Neural cell (in vitro differentiated cells): ENCODE data around the gene LRRC9. TPM values are rescaled to one million over a fixed set of nuclear protein-coding genes. Genes with fewer than 3 reads are reported as not detected.
"Not testable (repeated sequence)": the region's sequence is repeated elsewhere in the genome, so short reads cannot be mapped to it uniquely, and the experiment has no call there.

ENCODE experiments used
- H2AFZ ChIP-seq: fragments of 200-600, 300-800 bp; sonication (generic), shearing (Covaris generic); 2 replicates; pipeline ENCODE4 v1.6.0; 2014; ENCODE audit warnings: low read depth, mild to moderate bottlenecking, antibody characterized with exemption, low read length, moderate library complexity
- H3F3A ChIP-seq: fragments of 200-600 bp; shearing (Covaris generic); 2 replicates; pipeline ENCODE4 v1.6.1; 2016; ENCODE audit warnings: mild to moderate bottlenecking, moderate library complexity, mixed read lengths, antibody characterized with exemption, low read length; ENCODE audit not compliant: insufficient read depth, poor library complexity, severe bottlenecking
- H3K27ac ChIP-seq: fragments of 200-600, 300-800 bp; sonication (generic), shearing (Covaris generic); 2 replicates; pipeline ENCODE4 v1.5.1; 2014; ENCODE audit warnings: mild to moderate bottlenecking, low read length, moderate library complexity
- H3K27me3 ChIP-seq: fragments of 300-800, 200-600 bp; sonication (generic), shearing (Covaris generic); 2 replicates; pipeline ENCODE4 v1.6.0; 2014; ENCODE audit warnings: mild to moderate bottlenecking, low read depth, low read length, moderate library complexity; ENCODE audit not compliant: insufficient read depth
- H3K36me3 ChIP-seq: fragments of 300-800, 200-600 bp; sonication (generic), shearing (Covaris generic); 2 replicates; pipeline ENCODE4 v1.5.1; 2014; ENCODE audit warnings: mild to moderate bottlenecking, antibody characterized with exemption, low read length, moderate library complexity; ENCODE audit not compliant: insufficient read depth
- H3K4me2 ChIP-seq: fragments of 300-800, 200-600 bp; sonication (generic), shearing (Covaris generic); 2 replicates; pipeline ENCODE4 v1.6.0; 2014; ENCODE audit warnings: mild to moderate bottlenecking, low read length
- H3K4me3 ChIP-seq: fragments of 300-800, 200-600 bp; sonication (generic), shearing (Covaris generic); 2 replicates; pipeline ENCODE4 v1.5.1; 2014; ENCODE audit warnings: mild to moderate bottlenecking, low read length, moderate library complexity
- H3K79me2 ChIP-seq: fragments of 200-600 bp; shearing (Covaris generic); replicated peaks from 2 replicates; pipeline ENCODE4 v1.6.0; 2014; ENCODE audit warnings: mild to moderate bottlenecking, low read length, moderate library complexity; ENCODE audit not compliant: insufficient read depth
- H3K9ac ChIP-seq: fragments of 300-800, 200-600 bp; sonication (generic), shearing (Covaris generic); 2 replicates; pipeline ENCODE4 v1.6.1; 2016; ENCODE audit warnings: mild to moderate bottlenecking, low read length, mixed read lengths
- H3K9me2 ChIP-seq: fragments of 200-600 bp; shearing (Covaris generic); 2 replicates; pipeline ENCODE4 v1.6.1; 2016; ENCODE audit warnings: mild to moderate bottlenecking, low read length, mixed read lengths; ENCODE audit not compliant: insufficient read depth
- H3K9me3 ChIP-seq: fragments of 200-600, 300-800 bp; sonication (generic), shearing (Covaris generic); 2 replicates; pipeline ENCODE4 v1.6.1; 2016; ENCODE audit warnings: mild to moderate bottlenecking, mixed run types, low read length, moderate library complexity, mixed read lengths
- H4K20me1 ChIP-seq: fragments of 200-600 bp; shearing (Covaris generic); 2 replicates; pipeline ENCODE4 v1.6.1; 2016; ENCODE audit warnings: mild to moderate bottlenecking, mixed run types; ENCODE audit not compliant: insufficient read depth
- EP300 ChIP-seq: fragments of 450-650 bp; conservative IDR thresholded peaks from 2 replicates; pipeline ENCODE4 v1.6.1; 2014; ENCODE audit warnings: antibody characterized with exemption, mild to moderate bottlenecking, moderate library complexity; ENCODE audit not compliant: poor library complexity, severe bottlenecking
- EZH2 ChIP-seq: fragments of 200-600, 300-800 bp; shearing (Covaris generic), sonication (generic); IDR thresholded peaks from 2 replicates; pipeline ENCODE4 v1.6.1; 2014; ENCODE audit warnings: antibody characterized with exemption, low read length, borderline replicate concordance, mild to moderate bottlenecking; ENCODE audit not compliant: insufficient read depth, poor library complexity, severe bottlenecking
- MXI1 ChIP-seq: fragments of 450-650 bp; conservative IDR thresholded peaks from 2 replicates; pipeline ENCODE4 v1.6.1; 2014; ENCODE audit warnings: antibody characterized with exemption, mild to moderate bottlenecking; ENCODE audit not compliant: poor library complexity, severe bottlenecking
- POLR2AphosphoS5 ChIP-seq: IDR thresholded peaks from 2 replicates; pipeline ENCODE4 v1.6.1; 2012
- RAD21 ChIP-seq: fragments of 450-650 bp; conservative IDR thresholded peaks from 2 replicates; pipeline ENCODE4 v1.6.1; 2014; ENCODE audit warnings: antibody characterized with exemption, mild to moderate bottlenecking, moderate library complexity
- SMC3 ChIP-seq: fragments of 450-650 bp; conservative IDR thresholded peaks from 2 replicates; pipeline ENCODE4 v1.6.1; 2014; ENCODE audit warnings: antibody characterized with exemption, mild to moderate bottlenecking, moderate library complexity; ENCODE audit not compliant: poor library complexity
- TAF1 ChIP-seq: IDR thresholded peaks from 2 replicates; pipeline ENCODE4 v1.6.1; 2012; ENCODE audit warnings: low read depth
- polyA plus RNA-seq: library from polyadenylated mRNA; depleted of rRNA; stranded (reverse); fragments of >200 nt; gene quantifications from 2 replicates; pipeline ENCODE4 v1.2.3, GENCODE V29; 2014
- TF ChIP-seq, protein P1 (sequence below): fragments of 450-650 bp; IDR thresholded peaks from 2 replicates; pipeline ENCODE4 v1.5.1; 2014; ENCODE audit warnings: antibody characterized with exemption, mild to moderate bottlenecking, moderate library complexity; ENCODE audit not compliant: poor library complexity, severe bottlenecking
- TF ChIP-seq, protein P2 (sequence below): IDR thresholded peaks from 2 replicates; pipeline ENCODE4 v1.6.1; 2012; ENCODE audit warnings: borderline replicate concordance

LRRC9 gene
- polyA plus RNA-seq, 1 donor from 2014 or later: 1.3 TPM

DNA sequence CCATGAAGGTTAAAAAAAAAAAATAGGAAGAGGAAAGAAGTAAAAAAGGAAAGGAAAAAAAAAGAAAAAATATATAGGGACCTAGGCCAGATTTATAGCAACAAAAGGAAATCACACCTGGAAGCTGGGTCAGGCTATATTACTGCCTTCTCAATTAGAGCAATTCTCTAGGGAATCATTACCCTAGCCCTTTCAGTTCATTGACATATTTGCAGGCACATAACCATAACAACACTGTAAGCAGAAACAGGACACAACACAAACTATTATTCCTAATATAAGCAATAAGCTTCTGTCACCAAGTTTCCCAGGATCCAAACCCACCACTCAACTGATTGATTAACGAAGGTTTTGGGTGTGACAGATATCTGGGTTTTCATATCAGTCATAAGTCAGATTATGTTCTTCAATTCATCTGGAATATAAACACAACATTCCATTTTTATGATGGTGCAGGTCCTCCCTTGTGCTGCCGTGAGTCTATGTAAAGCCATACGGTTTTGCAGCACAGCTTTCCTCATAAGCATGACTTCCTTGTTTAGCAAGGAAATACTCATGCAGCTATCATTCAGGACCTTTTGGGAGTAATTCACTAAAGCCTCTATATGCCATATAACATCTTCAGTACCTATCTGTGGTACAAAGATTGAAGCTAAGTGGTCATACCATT is 176.0 kb downstream of the LRRC9 start:
- no peak overlapping the region for H3K4me3 ChIP-seq
- H3K9ac ChIP-seq: no peak overlapping the region
- H3F3A ChIP-seq: no peaks in the 10 kb centered on the region
- no peaks in the 10 kb centered on the region for H3K9me2 ChIP-seq
- no peaks in the 10 kb centered on the region for H3K36me3 ChIP-seq
- no peak for TF ChIP-seq SMC3
- TF ChIP-seq MXI1: no peak
- no peak for TF ChIP-seq TAF1
- TF ChIP-seq RAD21: no peak
- TF ChIP-seq, protein P1, sequence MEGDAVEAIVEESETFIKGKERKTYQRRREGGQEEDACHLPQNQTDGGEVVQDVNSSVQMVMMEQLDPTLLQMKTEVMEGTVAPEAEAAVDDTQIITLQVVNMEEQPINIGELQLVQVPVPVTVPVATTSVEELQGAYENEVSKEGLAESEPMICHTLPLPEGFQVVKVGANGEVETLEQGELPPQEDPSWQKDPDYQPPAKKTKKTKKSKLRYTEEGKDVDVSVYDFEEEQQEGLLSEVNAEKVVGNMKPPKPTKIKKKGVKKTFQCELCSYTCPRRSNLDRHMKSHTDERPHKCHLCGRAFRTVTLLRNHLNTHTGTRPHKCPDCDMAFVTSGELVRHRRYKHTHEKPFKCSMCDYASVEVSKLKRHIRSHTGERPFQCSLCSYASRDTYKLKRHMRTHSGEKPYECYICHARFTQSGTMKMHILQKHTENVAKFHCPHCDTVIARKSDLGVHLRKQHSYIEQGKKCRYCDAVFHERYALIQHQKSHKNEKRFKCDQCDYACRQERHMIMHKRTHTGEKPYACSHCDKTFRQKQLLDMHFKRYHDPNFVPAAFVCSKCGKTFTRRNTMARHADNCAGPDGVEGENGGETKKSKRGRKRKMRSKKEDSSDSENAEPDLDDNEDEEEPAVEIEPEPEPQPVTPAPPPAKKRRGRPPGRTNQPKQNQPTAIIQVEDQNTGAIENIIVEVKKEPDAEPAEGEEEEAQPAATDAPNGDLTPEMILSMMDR: no peak
- no peak for TF ChIP-seq POLR2AphosphoS5
- TF ChIP-seq, protein P2, sequence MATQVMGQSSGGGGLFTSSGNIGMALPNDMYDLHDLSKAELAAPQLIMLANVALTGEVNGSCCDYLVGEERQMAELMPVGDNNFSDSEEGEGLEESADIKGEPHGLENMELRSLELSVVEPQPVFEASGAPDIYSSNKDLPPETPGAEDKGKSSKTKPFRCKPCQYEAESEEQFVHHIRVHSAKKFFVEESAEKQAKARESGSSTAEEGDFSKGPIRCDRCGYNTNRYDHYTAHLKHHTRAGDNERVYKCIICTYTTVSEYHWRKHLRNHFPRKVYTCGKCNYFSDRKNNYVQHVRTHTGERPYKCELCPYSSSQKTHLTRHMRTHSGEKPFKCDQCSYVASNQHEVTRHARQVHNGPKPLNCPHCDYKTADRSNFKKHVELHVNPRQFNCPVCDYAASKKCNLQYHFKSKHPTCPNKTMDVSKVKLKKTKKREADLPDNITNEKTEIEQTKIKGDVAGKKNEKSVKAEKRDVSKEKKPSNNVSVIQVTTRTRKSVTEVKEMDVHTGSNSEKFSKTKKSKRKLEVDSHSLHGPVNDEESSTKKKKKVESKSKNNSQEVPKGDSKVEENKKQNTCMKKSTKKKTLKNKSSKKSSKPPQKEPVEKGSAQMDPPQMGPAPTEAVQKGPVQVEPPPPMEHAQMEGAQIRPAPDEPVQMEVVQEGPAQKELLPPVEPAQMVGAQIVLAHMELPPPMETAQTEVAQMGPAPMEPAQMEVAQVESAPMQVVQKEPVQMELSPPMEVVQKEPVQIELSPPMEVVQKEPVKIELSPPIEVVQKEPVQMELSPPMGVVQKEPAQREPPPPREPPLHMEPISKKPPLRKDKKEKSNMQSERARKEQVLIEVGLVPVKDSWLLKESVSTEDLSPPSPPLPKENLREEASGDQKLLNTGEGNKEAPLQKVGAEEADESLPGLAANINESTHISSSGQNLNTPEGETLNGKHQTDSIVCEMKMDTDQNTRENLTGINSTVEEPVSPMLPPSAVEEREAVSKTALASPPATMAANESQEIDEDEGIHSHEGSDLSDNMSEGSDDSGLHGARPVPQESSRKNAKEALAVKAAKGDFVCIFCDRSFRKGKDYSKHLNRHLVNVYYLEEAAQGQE: no peak
- no peak for TF ChIP-seq EP300
- TF ChIP-seq EZH2: no peak
- H3K4me2 ChIP-seq: no peak overlapping the region
- no peaks in the 10 kb centered on the region for H3K27me3 ChIP-seq
- no peak overlapping the region for H3K27ac ChIP-seq
- H3K79me2 ChIP-seq: peaks cover 81% of the 10 kb centered on the region
- H3K9me3 ChIP-seq: no peaks in the 10 kb centered on the region
- no peak overlapping the region for H2AFZ ChIP-seq
- no peaks in the 10 kb centered on the region for H4K20me1 ChIP-seq

DNA sequence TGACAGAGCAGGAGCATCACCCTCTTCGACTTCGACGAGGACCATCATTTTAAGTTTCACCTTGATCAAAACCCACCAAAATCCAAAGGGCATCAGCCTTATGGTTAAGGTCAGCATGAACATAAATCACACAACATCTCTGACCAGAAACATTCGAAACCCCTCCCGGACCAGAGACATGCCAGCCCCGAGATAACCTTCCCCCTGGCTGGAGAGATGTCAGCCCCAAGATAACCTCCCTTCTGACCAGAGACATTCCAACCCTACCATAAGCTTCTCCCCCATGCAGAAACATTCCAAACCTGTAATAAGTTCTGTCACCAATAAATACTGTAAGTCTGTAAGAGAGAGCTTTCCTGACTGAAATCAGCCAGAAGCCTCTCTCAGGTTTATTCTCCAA is 178.0 kb downstream of the LRRC9 start:
- Histone ChIP-seq H3K4me3 (no peak overlapping the region), H3K27me3 (no peaks in the 10 kb centered on the region), H3K36me3 (no peaks in the 10 kb centered on the region), H3K9me2 (no peaks in the 10 kb centered on the region), H3K79me2 (peaks cover 93% of the 10 kb centered on the region), H3K4me2 (no peak overlapping the region), H4K20me1 (no peaks in the 10 kb centered on the region), H2AFZ (no peak overlapping the region), H3F3A (no peaks in the 10 kb centered on the region), H3K27ac (no peak overlapping the region), H3K9me3 (no peaks in the 10 kb centered on the region), H3K9ac (no peak overlapping the region)
- TF ChIP-seq POLR2AphosphoS5 (no peak), TAF1 (no peak), RAD21 (no peak), MXI1 (no peak), EZH2 (no peak), EP300 (no peak), SMC3 (no peak)
- TF ChIP-seq, protein P2: no peak
- TF ChIP-seq, protein P1: no peak

DNA sequence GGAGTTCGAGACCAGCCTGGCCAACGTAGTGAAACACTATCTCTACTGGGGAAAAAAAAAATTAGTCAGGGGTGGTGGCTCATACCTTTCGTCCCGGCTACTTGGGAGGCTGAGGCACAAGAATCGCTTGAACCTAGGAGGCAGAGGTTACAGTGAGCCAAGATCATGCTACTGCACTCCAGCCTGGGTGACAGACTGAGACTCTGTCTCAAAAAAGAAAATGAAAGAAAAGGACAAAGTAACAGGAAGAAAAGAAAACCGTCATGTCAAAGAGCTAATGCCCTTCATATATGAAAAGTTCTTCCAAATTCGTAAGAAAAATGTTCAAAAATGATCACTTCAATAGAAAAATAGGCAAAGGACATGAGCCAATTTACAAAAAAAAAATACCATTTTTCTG is 179.9 kb downstream of the LRRC9 start:
- H3K4me3 ChIP-seq, H3K9me3 ChIP-seq, H3K9me2 ChIP-seq, H3K9ac ChIP-seq, H4K20me1 ChIP-seq, H3K27me3 ChIP-seq, H3F3A ChIP-seq, H2AFZ ChIP-seq, H3K36me3 ChIP-seq, H3K4me2 ChIP-seq, H3K27ac ChIP-seq: not testable (repeated sequence)
- peaks cover 86% of the 10 kb centered on the region for H3K79me2 ChIP-seq
